NCI-H2196 treated with DMSO at 0.1 percent for 48 hours (cell line): ENCODE measurements around the gene CPT2.

Experiments
- DNase-seq: peaks from one replicate; lab custom pipeline; 2025; ENCODE audit not compliant: unreplicated experiment; lab: John Stamatoyannopoulos, UW

Gene CPT2

GRCh38 chr1:53260631-53261247, 64.1 kb downstream of the CPT2 start:
- DNase-seq, result no peak

GRCh38 chr1:53262000-53262399, 65.4 kb downstream of the CPT2 start:
- DNase-seq, result no peak
